Measurements from ENCODE around the gene RSAD1.
"Not testable (repeated sequence)": the region's sequence is repeated elsewhere in the genome, so short reads cannot be mapped to it uniquely, and the experiment has no call there.

RSAD1 gene

DNA sequence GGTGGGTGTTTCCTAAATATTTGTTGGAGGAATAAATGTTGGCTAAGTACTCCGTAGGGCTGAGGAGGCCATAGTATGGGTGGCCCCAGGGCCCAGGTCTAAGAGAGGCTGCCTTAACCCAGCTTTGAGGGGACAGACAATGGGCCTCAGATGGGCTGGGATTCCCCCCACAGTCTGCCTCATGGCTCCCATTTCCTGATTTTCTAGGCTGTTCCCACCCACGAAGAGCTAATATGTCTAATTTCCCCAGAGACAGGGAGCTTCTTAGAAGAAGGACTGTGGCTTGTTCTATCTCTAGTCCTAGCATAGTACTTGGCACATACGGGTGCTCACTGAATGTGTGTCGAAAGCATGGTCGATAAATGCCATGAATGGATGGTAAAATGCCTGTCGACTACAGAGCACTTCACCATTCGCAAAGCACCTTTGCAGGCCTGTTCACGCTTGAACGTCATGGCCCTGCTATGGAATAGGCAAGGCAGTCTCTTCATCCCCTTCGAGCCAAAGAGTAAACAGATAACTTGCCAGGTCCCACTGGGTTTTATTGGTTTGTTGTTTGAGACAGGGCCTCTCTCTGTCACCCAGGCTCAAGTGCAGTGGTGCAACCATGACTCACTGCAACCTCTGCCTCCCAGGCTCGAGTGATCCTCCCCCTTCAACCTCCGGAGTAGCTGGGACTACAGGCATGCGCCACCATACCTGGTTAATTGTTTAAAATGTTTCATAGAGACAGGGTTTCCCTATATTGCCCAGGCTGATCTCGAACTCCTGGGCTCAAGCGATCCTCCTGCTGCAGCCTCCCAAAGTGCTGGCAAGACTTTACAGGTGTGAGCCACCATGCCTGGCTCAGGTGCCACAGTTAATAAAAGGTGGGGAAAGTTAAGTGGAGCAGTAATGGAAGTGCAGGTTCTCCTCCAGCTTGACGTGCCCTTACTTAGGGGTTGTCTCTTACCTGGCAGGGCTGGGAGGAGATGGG lies 19.7 kb upstream of the RSAD1 start:
- no peak for DNase-seq

DNA sequence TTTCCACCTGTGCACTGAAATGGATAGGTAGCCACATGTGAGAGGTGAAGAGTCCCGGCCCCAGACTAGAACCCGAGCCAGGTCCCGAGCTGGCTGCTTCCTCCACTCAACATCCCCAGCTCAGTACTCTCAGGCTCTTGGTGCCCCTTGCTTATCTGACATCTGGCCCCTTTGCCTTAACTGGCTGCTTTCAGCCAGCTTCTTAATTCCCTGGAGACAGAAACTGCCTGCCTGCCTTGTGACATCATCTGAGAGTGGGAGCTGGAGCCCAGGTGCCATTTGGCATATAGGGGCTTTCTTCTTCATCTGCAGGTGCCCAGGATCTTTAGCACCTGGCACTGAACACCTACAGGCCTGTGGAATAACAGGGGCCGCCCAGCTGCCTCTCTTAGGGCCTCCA lies 18.9 kb upstream of the RSAD1 start:
- DNase-seq = no peak

DNA sequence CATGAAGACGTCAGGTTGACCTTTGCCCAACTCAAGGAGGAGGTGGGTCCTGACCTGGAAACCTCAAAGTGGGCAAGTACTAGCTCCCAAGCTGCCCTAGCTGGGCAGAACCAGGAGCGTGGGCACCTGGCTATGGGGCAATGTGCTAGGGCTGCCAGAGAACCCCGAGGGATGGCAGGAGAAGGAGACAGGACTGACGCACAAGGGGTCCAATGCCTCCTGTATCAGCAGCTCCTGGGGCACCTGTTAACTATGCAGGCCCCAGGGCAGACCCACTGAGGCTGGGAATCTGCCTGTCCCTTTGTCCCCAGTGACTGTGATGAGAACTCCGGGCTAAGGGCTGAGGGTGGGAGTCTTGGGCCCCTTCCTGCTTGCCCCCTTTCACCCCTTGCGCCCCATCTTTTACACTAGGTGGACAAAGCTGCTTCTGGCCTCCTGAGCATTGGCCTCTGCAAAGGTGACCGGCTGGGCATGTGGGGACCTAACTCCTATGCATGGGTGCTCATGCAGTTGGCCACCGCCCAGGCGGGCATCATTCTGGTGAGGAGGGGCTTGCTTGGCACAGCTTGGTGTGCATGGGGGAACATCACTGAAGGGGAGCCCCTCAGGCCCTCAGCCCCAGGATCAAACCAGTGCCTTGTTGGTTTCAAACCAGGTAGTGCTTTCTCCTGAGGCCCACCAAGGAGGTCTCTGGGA lies 17.7 kb upstream of the RSAD1 start:
- no peak for DNase-seq

DNA sequence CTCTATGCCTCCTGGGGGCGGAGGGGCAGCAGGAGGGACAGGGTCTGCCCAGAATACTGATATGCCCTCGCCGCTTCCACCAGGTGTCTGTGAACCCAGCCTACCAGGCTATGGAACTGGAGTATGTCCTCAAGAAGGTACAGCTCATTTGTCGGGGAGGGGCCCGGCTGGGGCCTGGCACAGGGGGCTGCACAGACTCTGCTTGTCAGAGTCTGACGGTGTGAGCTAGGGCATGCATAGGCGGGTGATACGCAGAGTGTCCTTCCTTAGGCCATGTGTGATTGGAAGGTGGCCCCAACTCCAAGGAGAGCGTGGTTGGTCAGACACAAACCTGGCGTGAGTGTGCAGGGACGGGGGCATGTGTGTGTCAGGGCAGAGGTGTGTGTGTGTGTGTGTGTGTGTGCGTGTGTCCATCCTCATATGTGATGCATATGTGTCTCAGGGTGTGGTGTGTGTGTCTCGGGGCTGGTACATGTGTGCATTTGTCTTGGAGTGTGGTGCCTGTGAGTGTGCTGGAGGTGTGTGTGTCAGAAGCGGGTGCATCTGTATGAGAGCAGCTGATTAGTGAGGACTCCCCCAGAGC lies 17.0 kb upstream of the RSAD1 start:
- no peak for DNase-seq

DNA sequence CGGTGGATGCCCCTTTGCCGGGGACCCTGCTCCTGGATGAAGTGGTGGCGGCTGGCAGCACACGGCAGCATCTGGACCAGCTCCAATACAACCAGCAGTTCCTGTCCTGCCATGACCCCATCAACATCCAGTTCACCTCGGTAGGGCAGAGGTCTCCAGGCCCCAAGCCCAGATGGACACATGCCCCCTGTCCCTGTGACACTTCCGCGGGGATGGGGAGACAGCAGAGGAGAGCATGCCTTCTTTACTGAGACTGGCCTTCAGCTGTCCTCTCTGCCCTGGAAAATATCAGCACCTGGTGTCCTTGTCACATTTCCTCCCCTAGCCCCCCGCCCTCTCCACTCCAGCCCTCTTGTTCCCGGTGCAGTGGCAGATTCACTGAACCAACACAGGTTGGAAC lies 16.2 kb upstream of the RSAD1 start:
- no peak for DNase-seq

DNA sequence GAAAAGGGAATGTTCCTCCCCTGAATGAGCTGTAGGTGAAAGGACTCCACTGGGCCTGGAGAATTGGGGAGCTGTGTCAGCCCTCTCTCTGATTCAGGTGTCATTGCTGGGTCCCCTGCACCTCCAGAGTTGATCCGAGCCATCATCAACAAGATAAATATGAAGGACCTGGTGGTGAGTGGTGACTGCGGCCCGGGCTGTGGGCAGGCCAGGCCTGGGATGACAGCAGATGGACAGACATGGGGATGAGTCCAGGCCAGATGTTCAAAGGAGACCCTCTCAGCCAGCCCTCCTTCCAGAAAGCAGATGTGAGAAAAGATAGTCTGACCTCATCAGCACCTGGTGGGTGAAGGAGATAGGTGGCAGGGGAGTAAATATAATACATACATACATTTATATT lies 14.5 kb upstream of the RSAD1 start:
- DNase-seq = no peak

DNA sequence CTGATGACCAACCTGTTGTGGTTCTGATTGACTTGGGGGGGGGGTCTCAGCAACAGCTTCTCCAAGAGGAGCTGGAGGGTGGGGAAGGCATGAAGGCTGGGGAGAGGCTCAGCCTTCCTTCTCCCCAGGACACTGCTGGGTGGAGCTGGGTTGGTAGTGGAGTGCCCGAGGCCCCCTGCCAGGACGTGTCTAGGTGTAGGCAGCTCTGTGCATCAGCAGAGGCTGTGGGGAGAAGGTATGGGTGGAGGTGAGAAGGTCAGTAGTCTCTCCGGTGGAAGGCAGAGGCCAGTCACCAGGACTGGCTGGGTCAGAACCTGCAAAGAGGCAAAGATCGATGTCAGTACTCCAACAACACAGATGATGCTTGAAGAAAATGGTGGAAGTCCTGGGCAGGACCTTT lies 13.9 kb upstream of the RSAD1 start:
- DNase-seq = no peak

DNA sequence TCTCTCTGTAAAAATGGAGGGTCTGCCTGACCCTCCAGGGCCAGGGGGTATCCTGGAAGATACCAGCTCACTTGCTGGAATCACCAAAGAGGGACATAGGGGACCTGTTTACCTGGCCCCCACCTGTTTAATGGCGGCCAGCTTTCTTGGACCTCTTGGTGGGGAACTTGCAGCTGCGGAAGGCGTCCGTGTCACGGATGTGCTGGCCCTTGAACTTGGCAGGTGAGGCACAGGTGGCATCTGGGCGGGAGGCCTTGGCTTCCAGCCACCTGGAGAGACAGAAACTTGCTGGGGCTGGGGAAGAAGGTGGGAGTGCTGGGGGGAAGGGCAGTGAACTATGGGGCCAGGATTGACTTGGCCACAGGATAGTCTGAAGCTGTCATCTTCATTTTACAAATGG lies 13.5 kb upstream of the RSAD1 start:
- no peak for DNase-seq

DNA sequence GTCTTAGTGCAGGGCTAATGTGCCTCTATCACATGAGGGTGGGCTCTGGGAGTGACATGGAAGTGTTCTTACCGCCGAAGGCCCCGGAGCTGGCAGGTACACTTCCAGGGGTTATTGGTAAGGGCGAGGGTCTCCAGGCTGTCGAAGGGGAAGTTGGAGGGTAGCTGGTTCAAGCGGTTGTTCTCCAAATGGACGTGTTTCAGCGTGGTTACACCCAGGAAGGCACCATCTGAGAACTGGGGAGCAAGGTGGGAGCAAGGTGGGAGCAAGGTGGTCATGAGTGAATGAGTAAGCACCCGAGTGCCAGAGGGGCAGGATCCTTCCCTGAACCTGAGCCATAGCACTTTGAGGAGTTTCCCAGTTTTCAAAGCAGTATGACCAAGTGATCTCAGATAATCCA lies 13.0 kb upstream of the RSAD1 start:
- no peak for DNase-seq

DNA sequence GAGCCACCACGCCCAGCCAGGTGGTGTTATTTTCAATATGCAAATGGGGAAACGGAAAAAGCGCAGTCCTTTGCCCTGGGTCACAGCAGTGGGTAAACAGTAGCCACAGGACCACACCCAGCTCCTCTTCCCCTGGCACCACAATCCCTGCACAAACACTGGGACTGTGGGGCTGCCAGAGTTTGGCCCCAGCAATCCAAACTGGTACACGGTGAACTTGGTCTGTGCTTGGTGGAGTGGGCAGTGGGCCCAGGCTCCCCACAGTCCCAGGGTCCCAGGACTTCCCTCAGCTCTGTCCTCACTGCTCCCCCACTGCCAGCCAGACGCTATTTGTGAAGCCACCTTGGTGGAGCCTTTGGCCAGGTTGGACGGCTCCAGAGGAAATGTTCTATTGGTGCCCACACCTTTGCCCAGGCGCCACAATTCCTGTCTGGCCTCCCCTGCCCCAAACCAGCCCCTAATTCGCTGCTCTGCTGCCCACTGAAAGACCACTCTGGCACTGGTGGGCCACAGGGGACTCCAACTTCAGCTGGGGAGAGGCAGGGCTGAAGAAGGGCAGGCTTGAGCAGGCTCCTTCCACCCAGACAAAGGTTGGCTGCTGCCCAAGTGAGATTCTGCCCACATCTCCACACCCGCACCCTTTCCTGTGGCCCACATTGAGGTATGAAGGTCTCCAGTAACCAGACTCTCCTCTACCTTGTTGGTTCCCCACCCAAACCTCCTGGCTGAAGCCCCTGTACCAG lies 12.1 kb upstream of the RSAD1 start:
- DNase-seq = no peak

DNA sequence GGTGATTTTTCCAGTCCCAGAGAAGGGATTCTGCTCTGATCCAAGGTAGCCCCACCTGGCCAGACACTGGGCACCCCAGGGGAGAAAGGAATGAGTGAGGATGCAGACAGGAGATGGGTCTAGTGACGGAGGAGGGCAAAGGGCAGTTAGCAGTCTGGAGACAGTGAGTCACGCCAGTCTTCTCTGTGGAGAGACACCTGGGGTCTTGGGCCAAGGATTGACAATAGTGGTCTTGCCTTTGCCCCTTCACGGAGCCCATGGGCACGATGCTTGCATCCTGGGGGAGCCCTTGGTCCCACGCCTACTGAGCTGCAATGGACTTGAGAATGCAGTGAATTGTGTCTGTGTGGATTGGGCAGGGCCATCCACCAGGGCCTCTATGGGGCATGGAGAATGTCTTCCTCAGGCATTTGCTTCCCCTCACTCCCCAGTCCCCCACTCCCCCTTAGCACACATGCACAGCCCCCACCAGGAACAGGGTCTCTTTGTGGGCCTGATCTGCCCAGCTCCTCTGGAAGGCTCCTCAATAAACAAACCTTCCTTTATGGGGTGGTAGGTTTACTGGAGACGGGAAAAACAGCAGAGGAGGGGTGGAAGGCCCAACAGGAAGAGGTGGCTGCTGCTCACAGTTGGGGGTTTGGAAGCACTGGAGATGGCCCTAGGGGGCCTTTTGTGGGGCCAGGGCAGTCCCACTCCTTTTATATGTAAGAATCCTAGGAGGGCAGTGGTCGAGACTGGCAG lies 11.4 kb upstream of the RSAD1 start:
- DNase-seq = no peak

DNA sequence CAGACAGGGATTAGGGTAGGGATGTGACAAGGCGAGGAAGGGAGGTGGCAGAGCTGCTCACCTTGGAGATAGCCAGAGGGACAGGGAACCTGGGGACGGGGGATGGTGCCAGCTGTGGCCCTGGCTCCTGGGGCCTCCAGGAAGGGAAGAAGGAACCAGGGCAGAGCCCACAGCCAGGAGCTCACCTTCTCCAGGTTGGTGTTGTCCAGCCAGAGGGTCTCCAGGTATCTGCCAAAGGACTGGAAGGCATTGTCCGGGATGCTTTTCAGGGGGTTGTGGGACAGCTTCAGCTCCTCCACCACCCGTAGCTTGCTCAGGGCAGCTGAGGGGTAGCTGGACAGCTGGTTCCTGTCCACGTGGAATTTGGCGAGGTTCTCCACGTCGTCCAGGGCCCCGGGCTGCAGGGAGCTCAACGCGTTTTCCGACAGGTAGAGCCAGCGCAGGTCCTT lies 10.8 kb upstream of the RSAD1 start:
- DNase-seq = no peak

DNA sequence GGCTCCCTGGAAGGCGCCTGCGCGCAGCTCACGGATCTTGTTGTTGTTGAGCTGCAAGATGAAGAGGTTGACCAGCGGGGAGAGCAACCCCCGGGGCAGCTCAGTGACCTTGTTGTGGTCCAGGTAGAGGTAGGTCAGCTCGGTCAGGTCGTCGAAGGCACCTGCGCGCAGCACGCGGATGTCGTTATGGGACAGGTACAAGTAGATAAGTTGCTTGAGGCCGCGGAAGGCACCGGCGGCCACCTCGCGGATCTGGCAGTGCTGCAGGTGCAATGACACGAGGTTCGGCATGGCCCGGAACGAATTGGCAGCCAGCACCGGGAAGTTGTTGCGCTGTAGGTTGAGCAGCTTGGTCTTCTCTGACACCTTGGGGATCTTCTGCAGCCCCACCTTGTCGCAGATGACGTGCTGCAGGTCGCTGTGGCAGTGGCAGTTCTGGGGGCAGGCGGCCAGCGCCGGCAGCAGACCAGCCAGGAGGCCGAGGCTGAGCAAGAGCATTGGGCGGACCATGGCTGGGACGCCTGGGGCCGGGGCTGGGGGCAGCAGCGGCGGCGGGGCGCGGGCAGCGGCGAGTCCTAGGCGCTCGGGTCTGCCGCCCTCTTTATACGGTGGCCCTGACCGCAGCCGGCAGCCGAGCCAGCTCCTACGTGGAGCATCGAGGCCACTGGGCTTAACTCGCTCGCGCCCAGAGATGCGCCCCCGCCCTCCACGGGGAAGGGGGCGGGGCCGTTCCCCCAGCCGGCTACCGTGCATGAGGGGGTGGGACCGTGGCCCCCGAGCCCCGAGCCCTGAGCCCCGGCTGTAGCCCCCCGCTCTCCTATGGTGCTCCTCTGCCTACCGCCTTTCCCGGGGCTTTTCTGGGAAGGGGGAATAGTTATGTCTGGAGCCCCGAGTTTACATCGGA lies 10.1 kb upstream of the RSAD1 start, which contains the start of gene CHAD:
Gene CHAD, minus strand, starts transcription at position 577 of the 904 bp plus-strand sequence. Its CDS starts 67 bp downstream, at position 510.
- DNase-seq = no peak

DNA sequence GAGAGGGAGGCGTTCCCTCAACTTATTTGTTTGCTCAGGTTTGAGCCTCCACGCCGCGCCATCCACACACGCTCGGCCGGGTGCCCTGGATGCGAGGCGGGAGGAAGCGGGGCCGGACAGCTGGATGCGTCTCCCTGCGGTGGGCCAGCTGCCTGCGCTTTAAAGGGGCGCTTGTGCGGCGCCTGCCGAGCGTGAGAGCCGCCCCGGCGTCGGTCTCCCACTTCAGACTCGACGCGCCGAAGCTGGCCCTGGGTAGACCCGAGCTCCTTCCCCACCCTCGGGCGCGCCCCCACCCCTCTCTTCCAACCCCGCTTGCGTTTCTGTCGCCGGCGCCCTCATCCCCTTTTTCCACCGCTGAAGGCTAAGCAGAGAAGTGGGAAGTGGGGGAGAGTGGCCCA lies 9.5 kb upstream of the RSAD1 start:
- DNase-seq = no peak

DNA sequence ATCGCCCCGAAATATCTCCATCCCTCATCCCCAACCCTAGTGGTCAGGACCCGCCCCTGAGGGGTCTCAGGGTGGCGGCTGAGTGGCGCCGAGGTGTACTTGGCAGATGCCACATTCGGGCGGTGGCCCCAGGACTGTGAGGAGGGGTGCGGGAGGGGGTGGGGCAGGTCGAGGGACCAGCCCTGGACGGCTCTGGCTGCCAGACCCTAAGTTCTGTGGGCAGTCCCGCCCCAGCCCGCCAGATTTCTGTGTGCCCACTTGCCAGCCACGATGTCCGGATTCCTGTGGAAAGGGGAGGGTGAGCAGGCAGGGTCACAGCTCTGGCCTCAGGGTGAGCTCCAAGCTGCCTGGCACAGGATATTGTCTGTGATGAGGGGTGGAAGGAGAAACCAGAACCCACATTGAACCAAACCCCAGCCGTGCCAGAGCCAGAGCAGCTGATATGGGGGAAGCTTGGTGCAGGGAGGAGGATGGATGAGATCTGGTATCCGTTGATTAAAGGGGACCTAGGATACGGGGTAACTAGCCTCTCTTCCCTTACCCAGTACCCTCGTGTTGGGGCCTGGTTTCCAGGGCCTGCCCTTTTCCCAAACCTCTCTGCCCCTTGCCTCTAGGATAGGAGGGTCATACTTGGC lies 8.9 kb upstream of the RSAD1 start:
- DNase-seq = no peak

DNA sequence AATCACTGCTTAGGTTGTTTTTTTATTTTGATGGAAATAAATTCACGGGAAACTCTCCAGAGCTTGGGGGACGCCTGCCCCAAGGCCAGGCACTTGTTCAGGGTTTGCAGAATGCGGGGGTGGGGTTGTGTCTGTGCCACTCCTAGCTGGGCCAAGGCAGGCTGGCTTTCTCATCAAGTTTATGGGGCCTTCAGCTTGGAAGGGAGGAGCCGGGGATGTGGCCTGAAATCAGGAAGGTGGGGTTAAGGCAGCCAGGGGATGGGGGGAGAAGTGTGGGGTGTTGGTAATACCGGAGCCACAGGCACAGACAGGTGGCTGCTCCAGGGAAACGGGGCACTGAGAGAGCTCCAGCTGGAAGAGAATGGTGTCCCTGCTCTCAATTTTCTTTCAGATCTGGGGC lies 8.2 kb upstream of the RSAD1 start:
- DNase-seq = no peak

DNA sequence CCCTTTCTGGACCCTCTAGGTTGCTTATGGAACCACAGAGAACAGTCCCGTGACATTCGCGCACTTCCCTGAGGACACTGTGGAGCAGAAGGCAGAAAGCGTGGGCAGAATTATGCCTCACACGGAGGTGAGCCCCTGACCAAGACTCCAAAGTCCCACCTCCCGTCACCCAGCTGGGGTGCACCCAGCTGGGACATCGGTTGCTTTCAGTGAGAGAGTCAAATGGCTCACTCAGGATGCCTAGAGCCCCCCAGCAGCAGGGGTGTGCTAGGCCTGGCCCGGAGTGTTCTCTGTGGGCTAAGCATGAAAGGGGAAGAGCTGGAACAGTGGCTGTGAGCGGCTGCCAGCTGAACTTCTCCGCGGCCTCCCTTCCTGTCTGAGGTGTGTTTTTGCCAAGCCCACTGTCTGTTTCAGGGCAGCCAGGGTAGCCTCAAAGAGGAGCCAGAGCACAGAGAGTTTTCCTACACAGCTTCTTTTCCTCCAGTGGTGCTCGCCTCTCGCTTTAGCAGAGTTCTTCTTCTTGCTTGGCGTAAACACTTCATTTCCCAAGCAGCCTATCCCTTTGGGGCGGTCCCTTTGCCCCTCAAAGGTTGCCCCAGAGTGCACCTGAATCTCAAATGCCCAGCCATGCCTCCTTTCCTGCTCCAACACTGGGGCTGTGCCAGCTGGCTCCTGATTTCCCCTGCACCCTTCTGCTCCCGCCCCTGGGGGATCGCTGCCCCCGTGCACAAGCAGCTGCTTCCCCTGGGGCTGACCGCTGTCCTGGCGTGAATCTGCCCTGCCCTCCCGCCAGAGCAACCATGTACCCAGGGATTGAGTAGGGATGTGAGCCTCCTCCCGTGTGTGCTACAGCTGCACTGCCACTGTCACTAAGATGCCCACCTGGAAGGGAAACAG lies 7.4 kb upstream of the RSAD1 start:
- DNase-seq = no peak

DNA sequence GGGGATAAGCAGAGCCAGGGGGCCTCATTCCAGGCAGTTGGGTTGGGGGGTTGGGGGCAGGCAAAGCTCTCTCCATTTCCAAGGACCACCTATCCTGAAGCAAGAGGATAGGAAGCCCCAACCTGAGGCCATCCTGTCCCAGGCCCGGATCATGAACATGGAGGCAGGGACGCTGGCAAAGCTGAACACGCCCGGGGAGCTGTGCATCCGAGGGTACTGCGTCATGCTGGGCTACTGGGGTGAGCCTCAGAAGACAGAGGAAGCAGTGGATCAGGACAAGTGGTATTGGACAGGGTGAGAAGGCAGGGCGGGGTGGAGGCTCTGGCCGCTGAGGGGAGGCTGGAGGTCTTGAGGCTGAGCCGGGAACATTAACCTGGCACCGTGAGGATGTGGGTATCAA lies 6.4 kb upstream of the RSAD1 start:
- no peak for DNase-seq

DNA sequence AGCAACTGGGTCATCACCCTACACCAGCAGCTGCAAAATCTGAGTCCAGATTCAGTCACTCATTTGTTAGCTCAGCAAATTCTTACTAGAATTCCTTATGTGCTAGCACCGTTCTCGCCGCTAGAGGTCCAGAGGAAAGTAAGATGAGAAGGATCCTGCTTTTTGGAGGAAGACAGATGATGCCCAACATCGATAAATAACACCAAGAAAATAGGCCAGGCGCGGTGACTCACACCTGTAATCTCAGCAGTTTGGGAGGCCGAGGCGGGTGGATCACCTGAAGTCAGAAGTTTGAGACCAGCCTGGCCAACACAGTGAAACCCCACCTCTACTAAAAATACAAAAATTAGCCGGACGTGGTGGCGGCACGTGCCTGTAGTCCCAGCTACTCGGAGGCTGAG lies 5.9 kb upstream of the RSAD1 start:
- DNase-seq = not testable (repeated sequence)

DNA sequence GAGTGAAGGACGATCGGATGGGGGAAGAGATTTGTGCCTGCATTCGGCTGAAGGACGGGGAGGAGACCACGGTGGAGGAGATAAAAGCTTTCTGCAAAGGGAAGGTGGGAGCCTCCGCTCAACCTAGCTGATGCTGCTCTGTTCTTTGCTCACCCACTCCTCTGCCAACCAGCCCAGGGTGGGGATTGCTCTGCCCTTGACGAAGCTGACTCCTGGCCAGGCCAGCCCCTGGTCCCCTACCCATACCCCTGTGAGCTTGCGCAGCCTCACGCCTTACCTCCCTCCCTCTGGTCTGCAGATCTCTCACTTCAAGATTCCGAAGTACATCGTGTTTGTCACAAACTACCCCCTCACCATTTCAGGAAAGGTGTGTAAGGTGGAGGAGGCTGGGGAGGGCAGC lies 4.8 kb upstream of the RSAD1 start:
- DNase-seq = no peak
